Activated effector memory CD4-positive, alpha-beta T cell treated with Interleukin-2 at 50 U/mL for 16 hours (primary cell): ENCODE results near the gene SMG9.

Source experiments
- DNase-seq: peaks from one replicate; pipeline ENCODE4 v3.0.0-alpha.2; 2020

Gene SMG9

GRCh38 chr19:43720936-43721335, 33.8 kb downstream of the SMG9 start:
- DNase-seq: no peak

DNA sequence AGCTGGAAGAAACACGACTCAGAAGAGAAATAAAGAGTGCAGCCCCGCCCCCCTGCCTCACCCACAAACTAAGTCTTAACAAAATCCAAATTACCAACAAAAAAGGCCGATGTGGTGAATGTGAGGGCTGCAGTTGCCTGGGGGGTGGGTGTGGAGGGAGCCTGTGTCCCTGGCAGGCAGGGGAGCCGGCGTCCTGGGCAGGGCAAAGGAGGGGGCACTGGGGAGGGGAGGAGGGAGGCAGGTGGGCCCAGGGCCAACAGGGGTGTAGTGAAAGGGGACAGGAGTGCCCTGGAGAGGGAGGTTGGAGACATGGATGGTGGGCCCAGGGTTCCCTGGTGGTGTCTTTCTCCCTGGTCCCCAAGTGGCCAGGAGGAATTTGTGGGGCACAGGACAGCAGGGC, 34.8 kb downstream of the SMG9 start:
- DNase-seq: no peak

GRCh38 chr19:43719378-43719868, 35.3 kb downstream of the SMG9 start:
- no peak for DNase-seq

GRCh38 chr19:43718627-43719377, 36.0 kb downstream of the SMG9 start:
- no peak for DNase-seq

DNA sequence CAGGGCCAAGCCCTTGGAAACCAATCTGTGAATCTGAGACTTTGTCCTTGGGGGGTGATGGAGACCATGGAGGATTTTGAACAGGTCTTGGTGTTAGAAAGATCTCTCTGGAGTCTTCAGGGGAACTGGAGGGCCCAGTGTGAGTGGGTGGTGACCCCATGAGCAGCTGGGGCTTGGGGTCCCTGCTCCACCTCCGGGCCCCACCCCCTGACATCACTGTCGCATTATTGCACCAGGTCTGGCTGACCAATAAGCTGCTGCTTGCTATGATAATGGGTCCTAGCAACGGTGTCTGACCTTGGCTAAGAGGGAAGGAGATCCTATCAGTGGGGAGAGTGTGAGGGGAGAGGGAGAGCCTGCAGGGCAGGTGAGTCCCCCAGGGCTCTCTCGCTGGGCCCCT, 39.0 kb downstream of the SMG9 start, which contains the start of gene IRGC:
TSS of gene IRGC (plus strand) at position 301 of the 400 bp plus-strand sequence. CDS start 2,483 bp downstream, outside the sequence.
- no peak for DNase-seq

DNA sequence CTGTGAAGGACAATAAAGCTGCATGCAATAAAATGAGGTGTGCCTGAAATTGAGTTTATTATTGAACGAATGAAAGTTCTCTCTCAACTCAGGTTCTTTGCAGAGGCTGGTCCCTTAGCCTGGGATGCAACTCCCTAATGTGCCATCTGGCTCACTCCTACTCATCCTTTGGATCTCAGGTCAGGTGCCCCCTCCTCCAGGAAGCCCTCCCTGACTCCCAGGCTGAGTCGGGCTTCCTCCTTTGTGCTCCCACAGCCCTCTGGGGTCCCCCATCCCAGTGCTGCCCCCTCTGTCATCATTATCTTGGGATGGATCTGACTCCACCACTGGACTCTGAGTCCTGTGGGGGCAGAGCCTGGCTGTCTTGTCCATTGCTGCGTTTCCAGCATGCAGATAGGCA, 41.6 kb downstream of the SMG9 start:
- DNase-seq: no peak

GRCh38 chr19:43711751-43712355, 42.9 kb downstream of the SMG9 start:
- DNase-seq: no peak

GRCh38 chr19:43708716-43709115, 46.0 kb downstream of the SMG9 start:
- DNase-seq: no peak

- DNase-seq: no peak
Observed at GRCh38 chr19:43707158-43707712, 47.5 kb downstream of the SMG9 start.

DNA sequence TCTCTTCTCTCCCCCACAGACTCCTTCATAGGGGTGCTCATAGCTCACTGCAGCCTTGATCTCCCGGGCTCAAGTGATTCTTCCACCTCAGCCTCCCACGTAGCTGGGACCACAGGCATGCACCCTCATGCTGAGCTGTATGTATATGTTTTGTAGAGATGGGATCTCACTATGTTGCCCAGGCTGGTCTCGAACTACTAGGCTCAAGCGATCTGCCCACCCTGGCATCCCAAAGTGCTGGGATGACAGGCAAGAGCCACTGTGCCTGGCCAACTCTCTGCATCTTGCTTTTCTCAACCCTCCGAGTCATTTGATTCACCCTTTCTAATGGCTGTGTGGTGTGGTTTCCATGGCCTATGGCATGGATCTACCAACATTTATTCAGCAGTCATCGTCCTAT, 49.0 kb downstream of the SMG9 start:
- DNase-seq: no peak

- DNase-seq: no peak
Observed at GRCh38 chr19:43704002-43704705, 50.6 kb downstream of the SMG9 start.

- no peak for DNase-seq
Observed at GRCh38 chr19:43700395-43701000, 54.3 kb downstream of the SMG9 start.

DNA sequence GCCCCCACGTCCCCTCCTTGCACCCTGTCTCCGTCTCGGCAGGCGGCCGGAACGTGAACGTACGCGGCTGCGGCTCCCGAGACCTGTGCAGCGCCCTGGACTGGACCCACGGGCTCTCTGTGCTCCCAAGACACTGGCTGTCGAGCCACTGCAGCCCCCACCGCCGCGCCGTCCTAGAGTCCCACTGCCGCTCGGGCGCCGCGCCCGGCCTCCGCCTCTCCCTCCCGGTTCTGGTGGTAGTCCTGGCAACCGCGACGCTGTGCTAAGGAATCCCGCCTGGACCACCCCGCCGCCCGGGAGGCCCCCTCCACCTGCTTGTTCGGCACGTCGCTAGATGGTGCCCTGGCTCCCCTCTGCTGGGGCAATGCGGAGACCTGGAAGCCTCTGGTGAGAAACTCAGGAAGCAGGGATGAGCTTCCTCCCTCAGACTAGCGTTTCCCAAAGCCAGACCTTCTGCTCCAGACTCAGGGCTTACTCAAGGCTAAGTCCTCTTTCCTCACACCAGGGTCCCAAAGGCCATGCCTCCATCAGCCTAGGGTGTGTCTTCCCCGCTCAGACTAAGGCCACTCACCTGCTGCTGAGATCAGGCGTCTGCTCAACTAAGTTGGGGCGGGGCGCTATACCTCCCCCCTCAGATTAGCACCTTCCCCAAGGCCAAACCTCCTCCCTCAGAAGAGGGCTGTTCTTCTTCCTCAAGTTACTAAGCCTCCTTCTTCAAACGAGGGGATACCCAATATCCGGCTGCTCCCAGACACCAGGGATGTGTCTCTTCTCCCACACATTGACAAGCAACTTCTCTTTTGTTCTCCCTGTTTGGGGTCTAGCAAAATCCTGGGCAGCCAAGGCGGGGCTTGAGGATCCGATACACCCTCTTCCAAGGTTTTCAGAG, 55.0 kb downstream of the SMG9 start:
- no peak for DNase-seq

DNA sequence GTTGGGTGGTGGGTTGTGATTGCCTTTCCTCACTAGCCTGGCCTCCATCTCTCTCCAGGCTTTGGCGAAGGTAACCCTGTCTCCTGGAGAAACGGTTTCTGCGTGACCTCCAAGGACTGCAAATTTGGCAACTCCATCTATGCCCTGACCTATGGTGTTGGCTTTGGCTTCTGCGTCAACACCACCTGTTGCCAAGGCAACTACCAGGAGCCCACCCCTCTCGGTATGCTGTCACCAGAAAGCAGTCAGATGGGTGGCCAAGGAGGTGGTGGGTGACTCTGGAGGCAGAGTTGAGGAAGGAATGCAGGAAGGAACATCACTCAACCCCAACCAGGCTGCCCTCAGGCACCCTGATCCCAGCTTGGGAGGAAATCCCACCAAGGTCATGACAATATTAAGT, 57.5 kb downstream of the SMG9 start:
- DNase-seq: no peak

- DNase-seq: no peak
Observed at GRCh38 chr19:43695985-43696704, 58.6 kb downstream of the SMG9 start.

GRCh38 chr19:43694553-43694952, 60.2 kb downstream of the SMG9 start:
- no peak for DNase-seq

- no peak for DNase-seq
Observed at GRCh38 chr19:43692877-43693276, 61.9 kb downstream of the SMG9 start.

- DNase-seq: no peak
Observed at GRCh38 chr19:43692385-43692784, 62.4 kb downstream of the SMG9 start.

- DNase-seq: no peak
Observed at GRCh38 chr19:43691755-43692154, 63.0 kb downstream of the SMG9 start.

DNA sequence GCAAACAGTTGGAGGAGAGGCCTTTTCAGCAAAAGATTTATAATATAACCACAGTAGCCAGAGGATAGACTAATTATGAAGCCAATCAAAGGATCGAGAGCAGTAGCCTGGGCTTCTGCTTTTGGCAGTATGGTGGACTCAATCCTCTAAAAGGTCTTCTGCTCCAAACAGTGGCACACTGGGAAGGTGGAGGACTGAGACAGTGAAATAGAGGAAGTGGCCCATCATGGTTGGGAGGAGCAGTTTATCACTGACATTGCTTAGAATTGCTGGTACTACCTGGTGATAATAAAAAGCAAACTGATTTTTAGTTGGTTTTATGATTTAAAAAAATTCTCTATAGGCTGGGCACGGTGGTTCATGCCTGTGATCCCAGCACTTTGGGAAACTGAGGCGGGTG, 63.9 kb downstream of the SMG9 start:
- no peak for DNase-seq

- no peak for DNase-seq
Observed at GRCh38 chr19:43690444-43690843, 64.3 kb downstream of the SMG9 start.
